Liver (tissue), 9 donors: ENCODE data around the gene CAPN15. TPM values are rescaled to one million over a fixed set of nuclear protein-coding genes. Genes with fewer than 3 reads are reported as not detected.

Source experiments
- DNase-seq: peaks from one replicate; pipeline ENCODE4 v3.0.0-alpha.2; 2017; ENCODE audit warnings: low spot score
- H3K27ac ChIP-seq, 2 donors: one replicate each; pipeline ENCODE4 v1.7.0; 2013; ENCODE audit warnings: inconsistent platforms in 2 of 2, low read length in 2 of 2, control low read depth in 1 of 2, low read depth in 1 of 2, mild to moderate bottlenecking in 1 of 2
- H3K27me3 ChIP-seq, 4 donors: one replicate each; pipeline versions ENCODE4 v1.6.1 to v1.7.0; 2013; ENCODE audit warnings: low read length in 3 of 4, inconsistent platforms in 1 of 4, mild to moderate bottlenecking in 1 of 4, moderate library complexity in 1 of 4; ENCODE audit not compliant: control insufficient read depth in 4 of 4, insufficient read depth in 4 of 4
- H3K36me3 ChIP-seq, 4 donors: one replicate each; pipeline versions ENCODE4 v1.6.1 to v1.7.0; 2013; ENCODE audit warnings: low read length in 3 of 4, mild to moderate bottlenecking in 3 of 4, low read depth in 1 of 4, moderate library complexity in 1 of 4; ENCODE audit not compliant: control insufficient read depth in 4 of 4, insufficient read depth in 3 of 4
- H3K4me1 ChIP-seq, 4 donors: one replicate each; pipeline versions ENCODE4 v1.6.1 to v1.7.0; 2013; ENCODE audit warnings: low read length in 3 of 4, mild to moderate bottlenecking in 3 of 4, moderate library complexity in 1 of 4; ENCODE audit not compliant: control insufficient read depth in 4 of 4, insufficient read depth in 4 of 4
- H3K4me3 ChIP-seq, 3 donors: one replicate each; pipeline versions ENCODE4 v1.6.1 to v1.7.0; 2013; ENCODE audit warnings: low read length in 3 of 3, control low read depth in 1 of 3, low read depth in 1 of 3, mild to moderate bottlenecking in 1 of 3
- H3K9ac ChIP-seq, 2 donors: one replicate each; pipeline ENCODE4 v1.7.0; 2013; ENCODE audit warnings: low read length in 2 of 2, mild to moderate bottlenecking in 2 of 2, moderate library complexity in 2 of 2, control low read depth in 1 of 2, low read depth in 1 of 2
- H3K9me3 ChIP-seq, 4 donors: one replicate each; pipeline versions ENCODE4 v1.6.1 to v1.7.0; 2013; ENCODE audit warnings: low read length in 3 of 4; ENCODE audit not compliant: control insufficient read depth in 4 of 4
- ATF3 ChIP-seq: IDR thresholded peaks from 2 replicates; pipeline ENCODE4 v1.6.1; 2016; ENCODE audit warnings: antibody characterized with exemption
- CTCF ChIP-seq: fragments of 150-350 bp; IDR thresholded peaks from 2 replicates; pipeline ENCODE4 v1.5.1; 2017; ENCODE audit warnings: improper control_type of control experiment, low read depth, low read length; ENCODE audit not compliant: missing input control
- EGR1 ChIP-seq, 2 donors: IDR thresholded peaks; 2 replicates each; pipeline ENCODE4 v1.6.1; 2016 to 2018; ENCODE audit warnings: antibody characterized with exemption in 2 of 2, low read depth in 2 of 2
- FOXA2 ChIP-seq: IDR thresholded peaks from 2 replicates; pipeline ENCODE4 v1.6.1; 2016; ENCODE audit warnings: antibody characterized with exemption
- GABPA ChIP-seq, 2 donors: IDR thresholded peaks in 1 of 2; conservative IDR thresholded peaks in 1 of 2; 2 replicates each; pipeline ENCODE4 v1.6.1; 2016; ENCODE audit warnings: antibody characterized with exemption in 2 of 2, mild to moderate bottlenecking in 1 of 2, moderate library complexity in 1 of 2
- HNF4A ChIP-seq, 2 donors: conservative IDR thresholded peaks; 2 replicates each; pipeline ENCODE4 v1.6.1; 2016; ENCODE audit warnings: antibody characterized with exemption in 2 of 2, mild to moderate bottlenecking in 2 of 2
- HNF4G ChIP-seq: IDR thresholded peaks from 2 replicates; pipeline ENCODE4 v1.6.1; 2016; ENCODE audit warnings: antibody characterized with exemption
- JUND ChIP-seq, 2 donors: IDR thresholded peaks; 2 replicates each; pipeline ENCODE4 v1.6.1; 2016; ENCODE audit warnings: antibody characterized with exemption in 2 of 2
- MAX ChIP-seq: IDR thresholded peaks from 2 replicates; pipeline ENCODE4 v1.6.1; 2016; ENCODE audit warnings: antibody characterized with exemption
- RAD21 ChIP-seq, 2 donors: IDR thresholded peaks; 2 replicates each; pipeline ENCODE4 v1.6.1; 2016; ENCODE audit warnings: antibody characterized with exemption in 2 of 2, mild to moderate bottlenecking in 2 of 2
- REST ChIP-seq: IDR thresholded peaks from 2 replicates; pipeline ENCODE4 v1.6.1; 2016; ENCODE audit warnings: antibody characterized with exemption, mild to moderate bottlenecking
- RXRA ChIP-seq, 2 donors: IDR thresholded peaks; 2 replicates each; pipeline ENCODE4 v1.6.1; 2017 to 2018; ENCODE audit warnings: antibody characterized with exemption in 2 of 2, mild to moderate bottlenecking in 1 of 2
- TAF1 ChIP-seq: conservative IDR thresholded peaks from 2 replicates; pipeline ENCODE4 v1.6.1; 2016; ENCODE audit warnings: antibody characterized with exemption, mild to moderate bottlenecking
- YY1 ChIP-seq: IDR thresholded peaks from 2 replicates; pipeline ENCODE4 v1.6.1; 2016; ENCODE audit warnings: antibody characterized with exemption, mild to moderate bottlenecking
- ZBTB33 ChIP-seq: IDR thresholded peaks from 2 replicates; pipeline ENCODE4 v1.6.1; 2016; ENCODE audit warnings: antibody characterized with exemption
- WGBS: extraction: QIAGEN DNeasy Blood & Tissue Kit; methylation state at CpG from one replicate; pipeline ENCODE4 v1.1.7; 2013; 5-methylcytosine and 5-hydroxymethylcytosine counted together
- polyA plus RNA-seq, 2 donors: library from polyadenylated mRNA; stranded (reverse) in 1 of 2; unstranded in 1 of 2; fragments of 200-250 nt in 1 of 2; fragments of >200 nt in 1 of 2; fragmentation: Nextera tagmentation in 1 of 2; extraction: Ambion mirVana in 1 of 2; gene quantifications; one replicate each; pipeline versions ENCODE4 v1.2.1 to v1.2.3, GENCODE V29; 2013 to 2015
- total RNA-seq, 2 donors: library from RNA; depleted of rRNA; stranded (reverse); fragments of >200 nt; gene quantifications; one replicate each; pipeline ENCODE4 v1.2.3, GENCODE V29; 2014
- donor health status: healthy.
- donor health status: healthy.
- donor health status: healthy.
- donor health status: healthy.
- donor health status: healthy.

Gene CAPN15
- total and polyA plus RNA-seq, 4 donors = 5.9 to 37.2 (median 21.6) TPM

GRCh38 chr16:529012-529575, 1.6 kb downstream of the CAPN15 start:
- peaks cover 22 to 57% (median 42%) of the 10 kb centered on the region in 4 donors for H3K4me1 ChIP-seq
- TF ChIP-seq HNF4A (conservative IDR thresholded peaks at IDR 0.05) = no peak
- no peak for TF ChIP-seq TAF1
- TF ChIP-seq GABPA (IDR thresholded peaks at IDR 0.05 in 1 of 2, conservative IDR thresholded peaks at IDR 0.05 in 1 of 2) = no peak
- no peak for TF ChIP-seq YY1
- TF ChIP-seq MAX = no peak
- peak overlapping the region; percentile 62 to 89 (median 87) for H3K4me3 ChIP-seq
- no peaks in the 10 kb centered on the region for H3K9me3 ChIP-seq
- H3K36me3 ChIP-seq = no peaks in the 10 kb centered on the region
- peak overlapping the region in 1 of 2 donors; percentile 56 for H3K9ac ChIP-seq
- peak overlapping the region in 1 of 2 donors; percentile 41 for H3K27ac ChIP-seq
- no peak for DNase-seq
- WGBS = 65% methylated on average over 12 of the region's 12 CpGs
- H3K27me3 ChIP-seq = no peaks in the 10 kb centered on the region

- 84% methylated on average over 23 of the region's 23 CpGs for WGBS
- H3K9ac ChIP-seq = no peak overlapping the region
Measured at GRCh38 chr16:530111-530817, 2.8 kb downstream of the CAPN15 start.

More at GRCh38 chr16:530111-530817, 2.8 kb downstream of the CAPN15 start:
- Histone ChIP-seq H3K27me3 (no peaks in the 10 kb centered on the region), H3K4me3 (no peak overlapping the region), H3K4me1 (peaks cover 33 to 65% (median 52%) of the 10 kb centered on the region in 4 donors), H3K9me3 (no peaks in the 10 kb centered on the region), H3K36me3 (no peaks in the 10 kb centered on the region), H3K27ac (peak overlapping the region in 1 of 2 donors; percentile 49)
- TF ChIP-seq REST (no peak), YY1 (no peak), ZBTB33 (no peak), HNF4A (conservative IDR thresholded peaks at IDR 0.05) (no peak), RAD21 (IDR thresholded peaks at IDR 0.05) (no peak), CTCF (no peak), RXRA (IDR thresholded peaks at IDR 0.05) (no peak), FOXA2 (no peak), GABPA (IDR thresholded peaks at IDR 0.05 in 1 of 2, conservative IDR thresholded peaks at IDR 0.05 in 1 of 2) (no peak), EGR1 (IDR thresholded peaks at IDR 0.05; ENCODE audit: low read depth in 2 of 2) (no peak), JUND (IDR thresholded peaks at IDR 0.05) (no peak), ATF3 (no peak), MAX (no peak), HNF4G (no peak)
- no peak for DNase-seq
